GM12891 (cell line): ENCODE results near the gene FAM209A.

Experiments used
- PAX5 ChIP-seq: IDR thresholded peaks from 2 replicates; pipeline ENCODE4 v1.6.1; 2011; ENCODE audit warnings: low read length, moderate library complexity, mild to moderate bottlenecking; ENCODE audit not compliant: insufficient read depth, severe bottlenecking
- POLR2A ChIP-seq: IDR thresholded peaks from 2 replicates; pipeline ENCODE4 v1.6.1; 2011; ENCODE audit warnings: low read depth, low read length, control low read depth
- POLR2AphosphoS5 ChIP-seq: IDR thresholded peaks from 2 replicates; pipeline ENCODE4 v1.6.1; 2011; ENCODE audit warnings: low read depth, low read length, control low read depth
- POU2F2 ChIP-seq: IDR thresholded peaks from 2 replicates; pipeline ENCODE4 v1.6.1; 2011; ENCODE audit warnings: low read depth, mild to moderate bottlenecking, control low read depth, low read length, moderate library complexity
- SPI1 ChIP-seq: IDR thresholded peaks from 2 replicates; pipeline ENCODE4 v1.6.1; 2011; ENCODE audit warnings: low read depth, low read length, control low read depth
- TAF1 ChIP-seq: IDR thresholded peaks from 2 replicates; pipeline ENCODE4 v1.6.1; 2011; ENCODE audit warnings: low read depth, low read length, control low read depth

DNA sequence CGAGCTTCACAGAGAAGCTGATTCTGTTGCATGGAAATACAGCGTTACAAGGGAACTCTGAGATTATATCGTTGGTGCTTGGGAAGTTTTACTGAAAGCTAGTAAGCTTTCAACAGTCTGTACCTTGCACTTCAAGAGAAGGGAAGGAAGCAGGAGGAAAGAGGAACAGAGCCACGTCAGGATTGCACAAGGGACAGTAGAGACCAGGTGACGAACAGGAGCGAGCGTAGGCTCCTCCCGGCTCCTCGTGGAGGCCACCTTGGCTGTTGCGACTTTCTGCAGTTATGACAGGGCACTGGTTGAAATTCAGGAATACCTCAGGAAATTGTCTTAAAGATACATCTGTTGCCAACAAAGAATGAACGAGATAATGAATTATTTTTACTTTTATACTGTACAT is 37.3 kb upstream of the FAM209A start:
- TF ChIP-seq TAF1 (no peak), POLR2AphosphoS5 (no peak), POLR2A (no peak), POU2F2 (no peak), SPI1 (no peak), PAX5 (no peak)
